Mesenchymal stem cell (in vitro differentiated cells and primary cell): Measurements from ENCODE around the gene KCNG2.

Experiments used
- DNase-seq: peaks from one replicate; pipeline ENCODE4 v3.0.0-alpha.2; 2013
- H2AFZ ChIP-seq: one replicate; pipeline ENCODE4 v1.6.1; 2013; ENCODE audit warnings: low read depth, mild to moderate bottlenecking, control low read depth, inconsistent platforms, low read length, moderate library complexity
- H2AK5ac ChIP-seq: 2 replicates; pipeline ENCODE4 v1.6.1; 2013; ENCODE audit warnings: low read length, moderate library complexity, mild to moderate bottlenecking, inconsistent platforms; ENCODE audit not compliant: severe bottlenecking
- H2BK120ac ChIP-seq: one replicate; pipeline ENCODE4 v1.6.1; 2013; ENCODE audit warnings: low read depth, mild to moderate bottlenecking, inconsistent platforms, low read length, moderate library complexity
- H2BK12ac ChIP-seq, 2 experiments: one replicate each; pipeline ENCODE4 v1.6.1; 2013; ENCODE audit warnings: inconsistent platforms in 2 of 2, low read length in 2 of 2, mild to moderate bottlenecking in 2 of 2, moderate library complexity in 2 of 2, control low read depth in 1 of 2
- H2BK15ac ChIP-seq: one replicate; pipeline ENCODE4 v1.6.1; 2013; ENCODE audit warnings: mild to moderate bottlenecking, low read depth, inconsistent platforms; ENCODE audit not compliant: poor library complexity, severe bottlenecking
- H2BK5ac ChIP-seq: 2 replicates; pipeline ENCODE4 v1.6.1; 2013; ENCODE audit warnings: low read depth, mild to moderate bottlenecking, low read length, control low read depth, inconsistent platforms; ENCODE audit not compliant: poor library complexity, severe bottlenecking
- H3K14ac ChIP-seq, 2 experiments: one replicate each; pipeline ENCODE4 v1.6.1; 2013; ENCODE audit warnings: inconsistent platforms in 2 of 2, low read length in 2 of 2, control low read depth in 1 of 2, mild to moderate bottlenecking in 1 of 2, moderate library complexity in 1 of 2
- H3K18ac ChIP-seq, 2 experiments: one replicate each; pipeline ENCODE4 v1.6.1; 2013; ENCODE audit warnings: inconsistent platforms in 2 of 2, low read length in 2 of 2, control low read depth in 1 of 2, low read depth in 1 of 2, mild to moderate bottlenecking in 1 of 2
- H3K23ac ChIP-seq, 2 experiments: one replicate each; pipeline ENCODE4 v1.6.1; 2013; ENCODE audit warnings: inconsistent platforms in 2 of 2, low read length in 2 of 2, mild to moderate bottlenecking in 2 of 2, moderate library complexity in 2 of 2, control low read depth in 1 of 2
- H3K27ac ChIP-seq: 2 replicates; pipeline ENCODE4 v1.5.1; 2013; ENCODE audit warnings: mild to moderate bottlenecking, moderate library complexity, low read length, control low read depth, inconsistent platforms; ENCODE audit not compliant: poor library complexity, severe bottlenecking
- H3K27me3 ChIP-seq, 2 experiments: 2 replicates each; pipeline versions ENCODE4 v1.6.1 to v1.7.0; 2013; ENCODE audit warnings: low read length in 2 of 2, mild to moderate bottlenecking in 2 of 2, moderate library complexity in 2 of 2, control low read depth in 1 of 2, inconsistent platforms in 1 of 2; ENCODE audit not compliant: control insufficient read depth in 1 of 2, insufficient read depth in 1 of 2
- H3K36me3 ChIP-seq, 2 experiments: 2 replicates each; pipeline versions ENCODE4 v1.6.1 to v1.7.0; 2013; ENCODE audit warnings: low read length in 2 of 2, control low read depth in 1 of 2, inconsistent platforms in 1 of 2, low read depth in 1 of 2, mild to moderate bottlenecking in 1 of 2; ENCODE audit not compliant: insufficient read depth in 2 of 2, control insufficient read depth in 1 of 2
- H3K4ac ChIP-seq, 2 experiments: one replicate each; pipeline ENCODE4 v1.6.1; 2013; ENCODE audit warnings: inconsistent platforms in 2 of 2, low read length in 2 of 2, mild to moderate bottlenecking in 2 of 2, moderate library complexity in 2 of 2, control low read depth in 1 of 2, low read depth in 1 of 2
- H3K4me1 ChIP-seq: 2 replicates; pipeline ENCODE4 v1.6.1; 2013; ENCODE audit warnings: low read depth, low read length, control low read depth; ENCODE audit not compliant: control insufficient read depth, insufficient read depth
- H3K4me2 ChIP-seq: 2 replicates; pipeline ENCODE4 v1.6.1; 2013; ENCODE audit warnings: low read length, mild to moderate bottlenecking, inconsistent platforms; ENCODE audit not compliant: poor library complexity, severe bottlenecking
- H3K4me3 ChIP-seq, 2 experiments: 2 replicates each; pipeline versions ENCODE4 v1.5.1 to v1.7.0; 2013; ENCODE audit warnings: low read length in 2 of 2, mild to moderate bottlenecking in 2 of 2, control low read depth in 1 of 2, low read depth in 1 of 2; ENCODE audit not compliant: insufficient read depth in 1 of 2
- H3K79me1 ChIP-seq: replicated peaks from 2 replicates; pipeline ENCODE4 v1.6.1; 2013; ENCODE audit warnings: mild to moderate bottlenecking, control low read depth, low read length, inconsistent platforms; ENCODE audit not compliant: poor library complexity, severe bottlenecking
- H3K9ac ChIP-seq: 2 replicates; pipeline ENCODE4 v1.7.0; 2013; ENCODE audit warnings: mild to moderate bottlenecking, low read length, moderate library complexity
- H3K9me3 ChIP-seq: 2 replicates; pipeline ENCODE4 v1.7.0; 2013; ENCODE audit warnings: mild to moderate bottlenecking, low read length; ENCODE audit not compliant: control insufficient read depth
- H4K8ac ChIP-seq: one replicate; pipeline ENCODE4 v1.6.1; 2013; ENCODE audit warnings: inconsistent platforms, mild to moderate bottlenecking, low read length, moderate library complexity
- H4K91ac ChIP-seq: one replicate; pipeline ENCODE4 v1.6.1; 2013; ENCODE audit warnings: mild to moderate bottlenecking, low read length, inconsistent platforms
- WGBS: methylation state at CpG from one replicate; pipeline ENCODE4 v1.1.7; 2013; ENCODE audit warnings: mixed read lengths; 5-methylcytosine and 5-hydroxymethylcytosine counted together

Gene KCNG2

GRCh38 chr18:79764131-79764530, 33.6 kb upstream of the KCNG2 start:
- Histone ChIP-seq H3K14ac (no peak overlapping the region), H3K4me2 (no peak overlapping the region), H3K9me3 (peaks cover 25% of the 10 kb centered on the region), H2AFZ (no peak overlapping the region), H4K91ac (no peak overlapping the region), H3K36me3 (no peaks in the 10 kb centered on the region), H2AK5ac (no peak overlapping the region), H3K27ac (no peak overlapping the region), H2BK5ac (no peak overlapping the region), H3K23ac (no peak overlapping the region), H4K8ac (no peak overlapping the region), H3K4ac (no peak overlapping the region), H2BK12ac (no peak overlapping the region), H3K9ac (no peak overlapping the region), H3K27me3 (no peaks in the 10 kb centered on the region), H3K18ac (no peak overlapping the region), H3K4me3 (no peak overlapping the region), H3K4me1 (no peaks in the 10 kb centered on the region), H2BK15ac (no peak overlapping the region), H3K79me1 (no peaks in the 10 kb centered on the region), H2BK120ac (no peak overlapping the region)
- DNase-seq: no peak
- 80% methylated on average over 3 of the region's 6 CpGs for WGBS

GRCh38 chr18:79765491-79766245, 32.1 kb upstream of the KCNG2 start:
- H3K18ac ChIP-seq: no peak overlapping the region
- no peak overlapping the region for H2BK5ac ChIP-seq
- DNase-seq: no peak
- H2BK12ac ChIP-seq: no peak overlapping the region
- no peaks in the 10 kb centered on the region for H3K36me3 ChIP-seq
- peaks cover 0 to 4% of the 10 kb centered on the region in 2 experiments for H3K27me3 ChIP-seq
- no peak overlapping the region for H3K4me3 ChIP-seq
- no peaks in the 10 kb centered on the region for H3K79me1 ChIP-seq
- no peak overlapping the region for H3K4ac ChIP-seq
- H3K4me2 ChIP-seq: no peak overlapping the region
- H3K4me1 ChIP-seq: no peaks in the 10 kb centered on the region
- peaks cover 28% of the 10 kb centered on the region for H3K9me3 ChIP-seq
- peak overlapping the region; percentile 43 for H3K9ac ChIP-seq
- H2AFZ ChIP-seq: no peak overlapping the region
- no peak overlapping the region for H3K27ac ChIP-seq
- H3K23ac ChIP-seq: no peak overlapping the region
- H4K8ac ChIP-seq: no peak overlapping the region
- H3K14ac ChIP-seq: no peak overlapping the region
- no peak overlapping the region for H2BK15ac ChIP-seq
- no peak overlapping the region for H2BK120ac ChIP-seq
- H4K91ac ChIP-seq: no peak overlapping the region
- WGBS: 78% methylated on average over 14 of the region's 14 CpGs
- no peak overlapping the region for H2AK5ac ChIP-seq

- Histone ChIP-seq H3K18ac (no peak overlapping the region), H4K8ac (no peak overlapping the region), H2AK5ac (no peak overlapping the region), H2BK12ac (no peak overlapping the region), H3K9me3 (peaks cover 28% of the 10 kb centered on the region), H3K23ac (no peak overlapping the region), H3K14ac (no peak overlapping the region), H4K91ac (no peak overlapping the region), H3K4me1 (no peaks in the 10 kb centered on the region), H2BK15ac (no peak overlapping the region), H3K27ac (no peak overlapping the region), H3K4me2 (no peak overlapping the region), H3K36me3 (no peaks in the 10 kb centered on the region), H3K9ac (no peak overlapping the region), H3K79me1 (no peaks in the 10 kb centered on the region), H2AFZ (no peak overlapping the region), H2BK120ac (no peak overlapping the region), H3K4ac (no peak overlapping the region), H3K4me3 (no peak overlapping the region), H2BK5ac (no peak overlapping the region), H3K27me3 (peaks cover 0 to 4% of the 10 kb centered on the region in 2 experiments)
- no peak for DNase-seq
- WGBS: 81% methylated on average over 16 of the region's 16 CpGs
Observed at GRCh38 chr18:79766308-79766707, 31.4 kb upstream of the KCNG2 start.

GRCh38 chr18:79768745-79769144, 29.0 kb upstream of the KCNG2 start:
- H3K18ac ChIP-seq: no peak overlapping the region
- WGBS: 83% methylated on average over 2 of the region's 3 CpGs
- H3K4ac ChIP-seq: no peak overlapping the region
- no peak overlapping the region for H2BK15ac ChIP-seq
- H4K8ac ChIP-seq: no peak overlapping the region
- no peak overlapping the region for H2BK120ac ChIP-seq
- H4K91ac ChIP-seq: no peak overlapping the region
- H3K27me3 ChIP-seq: peaks cover 0 to 15% of the 10 kb centered on the region in 2 experiments
- H3K23ac ChIP-seq: no peak overlapping the region
- no peak overlapping the region for H3K4me3 ChIP-seq
- no peak for DNase-seq
- H2AK5ac ChIP-seq: no peak overlapping the region
- peaks cover 23% of the 10 kb centered on the region for H3K9me3 ChIP-seq
- no peak overlapping the region for H2AFZ ChIP-seq
- H3K27ac ChIP-seq: no peak overlapping the region
- no peaks in the 10 kb centered on the region for H3K36me3 ChIP-seq
- no peaks in the 10 kb centered on the region for H3K4me1 ChIP-seq
- H3K4me2 ChIP-seq: no peak overlapping the region
- H3K79me1 ChIP-seq: no peaks in the 10 kb centered on the region
- H3K14ac ChIP-seq: no peak overlapping the region
- no peak overlapping the region for H3K9ac ChIP-seq
- no peak overlapping the region for H2BK5ac ChIP-seq
- no peak overlapping the region for H2BK12ac ChIP-seq
